ENCODE measurements around the gene PACRG.

- TF ChIP-seq POLR2A (IDR thresholded peaks at IDR 0.05) (no peak), CTCF (IDR thresholded peaks at IDR 0.05) (no peak), EP300 (IDR thresholded peaks at IDR 0.05) (no peak)
These were observed 42.2 kb upstream of the PACRG start for GRCh38 chr6:162685586-162685985.

Measured in ovary (tissue), 3 donors.